HG02623 (cell line): ENCODE data around the gene PTPRC.
A peak's percentile ranks its signal among the peaks of the same experiment; 100 is the strongest.

Experiments used
- ATAC-seq: cut with Tn5 transposase; IDR thresholded peaks from one replicate; pipeline ENCODE4 v1.9.1; 2021; ENCODE audit warnings: moderate library complexity; ENCODE audit not compliant: unreplicated experiment

PTPRC gene

DNA sequence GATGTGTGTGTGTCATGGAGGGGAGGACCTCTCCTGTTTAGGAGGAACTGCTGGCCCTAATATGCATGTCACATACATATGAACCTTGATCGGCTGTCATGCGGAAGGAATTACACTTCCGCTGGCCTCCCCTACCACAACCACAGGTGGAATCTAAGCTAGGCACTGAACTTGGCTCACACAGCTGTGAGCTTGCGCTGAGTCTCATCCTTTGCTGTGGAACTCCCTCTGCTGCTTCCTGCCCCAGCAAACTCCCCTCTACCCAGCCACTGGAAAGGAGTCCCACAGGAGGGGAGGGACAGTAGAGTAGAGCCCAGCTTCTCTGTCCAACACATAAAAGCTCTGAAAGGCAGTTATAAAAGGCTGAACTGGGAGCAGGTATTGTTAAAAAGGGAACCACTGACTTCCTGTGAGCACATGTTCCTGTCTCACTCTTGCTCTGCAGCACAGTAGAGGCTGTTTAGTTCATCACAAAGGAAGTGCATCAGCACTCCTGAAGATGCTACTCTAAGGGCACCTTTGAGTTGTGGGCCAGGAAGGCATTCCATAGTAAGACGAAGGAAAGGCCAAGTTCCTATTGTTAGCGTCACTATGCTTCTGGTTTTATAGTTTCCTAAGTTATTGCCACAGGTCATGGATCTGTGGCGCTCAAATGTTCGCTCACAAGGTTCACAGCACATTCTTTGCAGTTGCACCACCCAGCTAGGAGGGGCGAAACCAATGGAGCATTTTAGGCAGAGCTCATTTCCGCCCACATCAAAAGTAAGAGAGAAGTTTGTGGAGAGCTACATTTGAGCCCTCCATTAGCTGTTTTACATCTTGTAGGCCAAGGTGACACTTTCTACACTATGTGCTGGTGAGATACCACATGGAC is 17.7 kb upstream of the PTPRC start:
- ATAC-seq: peak; percentile 69

GRCh38 chr1:198622001-198622400 is 16.8 kb upstream of the PTPRC start:
- ATAC-seq: no peak

DNA sequence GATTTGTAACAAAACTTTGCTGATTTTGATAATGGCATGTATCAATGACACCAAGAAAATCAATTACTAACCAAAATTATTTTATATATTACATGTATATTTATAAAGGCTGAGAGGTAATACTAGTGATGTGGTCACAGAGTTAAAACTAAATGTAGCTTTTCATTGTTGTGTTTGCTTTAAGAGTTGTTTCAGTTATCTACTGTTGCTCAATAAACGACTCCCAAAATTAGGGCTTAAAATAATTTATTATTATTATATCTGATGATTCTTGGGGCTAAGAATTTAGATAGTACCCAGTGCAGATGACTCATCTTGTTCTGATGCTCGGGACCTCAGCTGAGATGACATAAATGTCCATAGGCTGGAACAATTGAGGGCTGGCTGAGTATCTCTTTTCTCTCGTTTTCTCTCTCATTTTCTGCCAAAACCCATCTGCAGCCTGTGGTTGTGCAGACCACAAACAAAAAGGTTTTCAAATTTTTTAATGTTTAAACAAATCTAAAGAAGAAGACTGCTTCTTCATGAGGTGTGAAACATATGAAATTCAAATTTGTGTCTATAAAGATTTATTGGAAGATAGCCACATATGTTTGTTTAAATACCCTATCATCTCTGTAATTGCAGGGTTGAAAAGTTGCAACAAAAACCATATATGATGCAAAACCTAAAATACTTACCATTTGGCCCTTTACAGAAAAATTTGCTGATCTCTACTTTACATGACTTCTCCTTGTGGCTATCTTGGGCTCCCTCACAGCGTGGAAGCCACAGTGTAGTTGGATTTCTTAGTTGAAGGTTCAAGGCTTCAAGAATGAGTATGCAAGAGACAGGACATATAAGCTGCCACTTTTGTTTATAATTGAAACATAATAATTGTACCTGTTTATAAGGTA is 14.8 kb upstream of the PTPRC start:
- no peak for ATAC-seq

GRCh38 chr1:198624648-198624980 is 14.2 kb upstream of the PTPRC start:
- ATAC-seq: no peak

- no peak for ATAC-seq
These were observed 11.3 kb upstream of the PTPRC start for GRCh38 chr1:198627436-198628066.

- no peak for ATAC-seq
These were observed 10.8 kb upstream of the PTPRC start for GRCh38 chr1:198628067-198628455.

GRCh38 chr1:198629610-198630009 is 9.2 kb upstream of the PTPRC start:
- ATAC-seq: no peak

DNA sequence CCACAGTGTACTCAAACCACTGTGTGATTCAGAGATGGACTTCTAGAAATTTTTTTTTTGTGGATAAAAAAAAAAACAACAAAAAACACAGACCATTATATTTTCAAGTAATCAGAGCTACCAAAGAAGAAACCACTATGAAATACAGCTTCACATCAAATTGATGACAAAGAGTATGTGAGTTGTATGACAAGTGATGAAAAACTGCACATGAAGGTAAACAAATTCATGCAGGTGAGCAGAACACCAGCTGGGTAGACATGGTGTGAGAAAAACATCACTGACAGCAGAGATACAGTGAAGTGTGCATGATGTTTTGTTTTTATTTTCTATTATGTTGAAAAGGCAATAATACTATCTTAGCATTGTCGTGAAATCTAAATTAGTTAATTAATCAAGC is 8.0 kb upstream of the PTPRC start:
- no peak for ATAC-seq

- ATAC-seq: no peak
These were observed 7.5 kb upstream of the PTPRC start for GRCh38 chr1:198631292-198631691.

GRCh38 chr1:198632007-198632406 is 6.8 kb upstream of the PTPRC start:
- ATAC-seq: no peak

- no peak for ATAC-seq
These were observed 5.1 kb upstream of the PTPRC start for GRCh38 chr1:198633675-198634121.

GRCh38 chr1:198635964-198636363 is 2.9 kb upstream of the PTPRC start:
- ATAC-seq: no peak

DNA sequence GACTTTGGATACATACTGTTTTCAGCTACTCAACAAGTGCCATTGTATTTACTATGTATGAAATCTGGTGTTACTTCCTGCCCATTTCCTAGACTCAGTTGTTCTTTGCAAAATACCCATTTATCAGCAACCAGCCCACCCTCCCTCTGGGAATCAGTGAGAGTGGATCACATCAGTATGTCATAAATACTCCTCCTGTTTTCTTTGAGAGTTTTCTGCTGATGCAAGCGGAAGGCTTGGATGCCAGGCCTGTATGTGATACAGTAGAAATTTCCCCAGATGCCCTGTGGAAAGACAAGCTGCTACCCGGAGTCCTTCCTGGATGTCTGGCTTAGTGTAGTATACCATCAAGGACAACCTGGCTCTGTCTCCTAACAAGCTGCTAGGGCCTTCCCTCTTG is 2.4 kb upstream of the PTPRC start:
- ATAC-seq: no peak

DNA sequence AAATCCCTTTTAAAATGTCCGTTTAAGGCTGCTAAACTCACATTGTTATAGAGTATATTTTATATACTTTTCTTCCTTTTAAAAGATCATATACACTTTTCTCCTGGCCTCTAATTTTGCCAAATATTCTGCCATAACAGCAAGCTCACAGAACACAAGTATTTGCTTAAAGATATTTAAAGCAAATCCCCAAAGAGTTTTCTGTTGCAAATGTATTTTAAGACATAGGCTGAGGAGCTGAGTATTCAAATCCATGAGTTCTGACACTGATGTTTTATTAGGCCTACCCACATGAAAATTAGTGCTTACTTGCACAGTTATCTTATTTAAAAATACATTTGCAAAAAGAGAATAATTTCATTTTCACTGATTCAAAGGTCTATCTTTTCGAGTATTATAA is 1.7 kb upstream of the PTPRC start:
- no peak for ATAC-seq

- no peak for ATAC-seq
These were observed 863 bp upstream of the PTPRC start for GRCh38 chr1:198637916-198638437.

DNA sequence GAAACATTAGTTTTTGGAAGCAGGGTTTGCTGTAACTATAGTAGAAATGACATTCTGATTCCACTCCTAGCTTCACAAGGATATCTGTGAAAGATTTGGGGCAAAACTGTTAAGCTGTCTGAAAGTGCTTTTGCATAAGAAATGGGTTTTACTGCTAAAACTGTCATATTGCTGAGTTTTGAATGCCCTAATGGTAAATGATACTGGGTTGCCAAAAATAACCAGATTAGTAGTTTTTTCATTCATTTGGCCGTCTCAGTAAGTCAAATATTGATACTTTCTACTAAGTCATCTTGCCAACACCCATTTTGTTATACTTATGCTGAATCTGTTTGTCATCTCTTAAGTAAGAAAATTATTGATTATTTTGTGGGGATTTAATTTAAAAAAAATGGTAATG is 399 bp upstream of the PTPRC start:
- ATAC-seq: peak; percentile 23

DNA sequence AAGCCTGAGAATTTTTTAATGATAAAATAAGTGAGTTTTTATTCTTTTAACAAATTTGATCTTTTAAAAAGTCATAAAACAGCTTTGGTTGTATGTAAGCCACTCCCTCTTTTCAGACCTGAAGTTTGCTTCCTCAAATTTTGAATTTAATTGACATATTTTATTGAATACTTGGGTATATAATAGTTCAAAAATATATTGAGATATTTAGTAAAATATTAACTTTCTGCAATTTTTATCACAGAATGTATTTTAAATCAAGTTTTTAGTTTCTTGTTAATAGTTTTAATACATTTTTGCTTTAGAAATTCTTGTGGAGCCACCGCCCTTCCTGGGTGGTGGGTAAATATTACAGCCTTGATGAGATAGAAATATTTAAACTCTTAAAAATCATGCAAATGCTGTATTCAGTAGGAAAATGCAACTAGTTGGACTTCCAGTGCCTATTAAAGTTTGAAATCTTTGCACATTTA is 867 bp downstream of the PTPRC start:
- ATAC-seq: no peak

GRCh38 chr1:198640174-198640573 is 1.3 kb downstream of the PTPRC start:
- no peak for ATAC-seq

GRCh38 chr1:198641501-198641900 is 2.7 kb downstream of the PTPRC start:
- peak; percentile 36 for ATAC-seq

GRCh38 chr1:198641966-198642668 is 3.3 kb downstream of the PTPRC start:
- no peak for ATAC-seq

- no peak for ATAC-seq
These were observed 4.1 kb downstream of the PTPRC start for GRCh38 chr1:198642983-198643382.
